ENCODE measurements around the gene ATP4B.
"Not testable (repeated sequence)": the region's sequence is repeated elsewhere in the genome, so short reads cannot be mapped to it uniquely, and the experiment has no call there.

Gene ATP4B

DNA sequence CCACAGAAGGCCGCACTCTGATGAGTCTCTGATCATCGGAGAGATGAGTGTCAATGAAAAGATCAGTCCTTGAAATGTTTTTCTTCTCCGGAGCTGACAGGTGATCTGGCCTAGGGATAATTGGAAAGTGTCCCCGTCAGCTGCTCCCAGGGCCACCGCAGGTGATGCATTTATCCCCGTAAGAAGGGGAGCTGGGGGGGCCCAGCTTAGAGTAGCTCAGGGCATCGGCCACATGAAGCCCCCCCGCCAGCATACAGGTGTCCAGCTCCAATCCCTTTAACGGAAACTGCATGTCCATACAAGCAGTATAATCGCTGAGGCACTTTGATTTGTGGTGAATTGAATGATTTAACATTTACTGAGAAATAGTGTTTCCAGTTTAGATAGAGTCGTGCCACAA, 27.7 kb downstream of the ATP4B start:
- DNase-seq (ENCODE audit: low read depth), result no peak
- no peak overlapping the region for H3K4me3 ChIP-seq (ENCODE audit: low read depth, low read length)
- TF ChIP-seq, protein P1, sequence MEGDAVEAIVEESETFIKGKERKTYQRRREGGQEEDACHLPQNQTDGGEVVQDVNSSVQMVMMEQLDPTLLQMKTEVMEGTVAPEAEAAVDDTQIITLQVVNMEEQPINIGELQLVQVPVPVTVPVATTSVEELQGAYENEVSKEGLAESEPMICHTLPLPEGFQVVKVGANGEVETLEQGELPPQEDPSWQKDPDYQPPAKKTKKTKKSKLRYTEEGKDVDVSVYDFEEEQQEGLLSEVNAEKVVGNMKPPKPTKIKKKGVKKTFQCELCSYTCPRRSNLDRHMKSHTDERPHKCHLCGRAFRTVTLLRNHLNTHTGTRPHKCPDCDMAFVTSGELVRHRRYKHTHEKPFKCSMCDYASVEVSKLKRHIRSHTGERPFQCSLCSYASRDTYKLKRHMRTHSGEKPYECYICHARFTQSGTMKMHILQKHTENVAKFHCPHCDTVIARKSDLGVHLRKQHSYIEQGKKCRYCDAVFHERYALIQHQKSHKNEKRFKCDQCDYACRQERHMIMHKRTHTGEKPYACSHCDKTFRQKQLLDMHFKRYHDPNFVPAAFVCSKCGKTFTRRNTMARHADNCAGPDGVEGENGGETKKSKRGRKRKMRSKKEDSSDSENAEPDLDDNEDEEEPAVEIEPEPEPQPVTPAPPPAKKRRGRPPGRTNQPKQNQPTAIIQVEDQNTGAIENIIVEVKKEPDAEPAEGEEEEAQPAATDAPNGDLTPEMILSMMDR (IDR thresholded peaks at IDR 0.05; ENCODE audit: insufficient read depth, low read depth, low read length, missing control alignments), result no peak

DNA sequence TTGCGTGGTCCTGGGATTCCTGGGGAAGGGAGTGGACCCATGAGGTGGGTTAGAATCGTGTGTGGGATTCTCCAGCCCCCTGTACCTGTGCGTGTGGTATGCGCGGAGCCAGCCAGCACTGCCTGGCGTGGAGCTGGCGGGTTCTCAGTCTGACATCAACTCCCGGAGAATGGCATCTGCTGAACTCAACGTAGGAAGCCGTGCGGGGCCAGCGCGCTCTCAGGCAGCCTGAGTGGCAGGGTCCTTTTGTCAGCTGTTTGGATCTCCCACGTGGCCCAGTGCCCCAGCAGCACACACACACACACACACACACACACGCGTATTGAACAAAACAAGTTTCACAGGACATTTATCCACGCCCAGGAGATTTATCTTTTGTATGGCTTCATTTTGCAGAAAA, 28.1 kb downstream of the ATP4B start:
- no peak for DNase-seq (ENCODE audit: low read depth)
- no peak overlapping the region for H3K4me3 ChIP-seq (ENCODE audit: low read depth, low read length)
- TF ChIP-seq, protein P1 (IDR thresholded peaks at IDR 0.05; ENCODE audit: insufficient read depth, low read depth, low read length, missing control alignments), result no peak

DNA sequence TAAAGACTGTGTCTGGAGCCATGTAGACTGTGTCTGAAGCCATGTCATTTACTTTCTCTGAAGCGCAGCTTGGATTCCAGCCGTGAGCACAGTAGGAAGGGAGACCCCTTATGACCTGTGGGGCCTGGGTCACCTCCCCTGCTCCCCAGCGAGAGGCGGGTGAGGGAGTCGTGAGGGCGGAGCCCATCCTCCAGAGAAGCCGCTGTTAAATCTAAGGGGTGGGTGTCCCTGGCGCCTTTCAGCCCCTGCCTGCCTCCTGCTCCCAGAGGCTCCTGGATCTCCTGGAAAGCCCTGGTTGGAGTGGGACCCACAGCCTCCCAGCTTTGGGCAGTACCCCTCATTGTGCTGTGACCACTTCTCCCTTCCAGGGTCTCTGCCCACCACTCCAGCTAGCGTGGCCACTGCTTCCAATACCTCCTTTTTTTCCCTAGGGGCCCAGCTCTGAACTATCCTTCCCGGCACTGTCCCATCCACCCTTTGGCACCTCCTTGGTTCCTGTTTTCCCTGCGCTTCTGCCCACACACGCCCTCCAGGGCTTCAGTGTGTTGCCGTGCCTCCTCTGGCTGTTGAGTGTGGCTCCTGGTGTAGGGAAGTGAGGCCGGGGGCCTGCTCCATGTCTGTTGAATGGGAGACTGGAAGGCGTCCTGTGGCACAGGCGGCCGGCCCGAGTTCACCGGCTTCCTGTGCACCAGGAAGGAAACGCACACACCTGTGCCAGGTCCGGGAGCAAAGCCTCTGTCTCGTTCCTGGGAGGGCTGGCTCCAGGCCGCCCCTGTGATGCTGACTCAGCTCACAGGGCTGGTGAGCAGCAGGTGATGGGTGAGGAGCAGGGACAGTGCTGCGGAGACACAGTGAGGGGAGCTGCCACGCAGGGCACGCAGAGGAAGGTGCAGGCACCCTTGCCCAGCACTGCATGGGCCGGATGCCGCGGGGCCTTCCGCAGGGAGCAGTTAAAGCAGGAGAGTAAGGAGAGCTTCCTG, 29.4 kb downstream of the ATP4B start:
- DNase-seq (ENCODE audit: low read depth), result no peak
- TF ChIP-seq, protein P1 (IDR thresholded peaks at IDR 0.05; ENCODE audit: insufficient read depth, low read depth, low read length, missing control alignments), result no peak

DNA sequence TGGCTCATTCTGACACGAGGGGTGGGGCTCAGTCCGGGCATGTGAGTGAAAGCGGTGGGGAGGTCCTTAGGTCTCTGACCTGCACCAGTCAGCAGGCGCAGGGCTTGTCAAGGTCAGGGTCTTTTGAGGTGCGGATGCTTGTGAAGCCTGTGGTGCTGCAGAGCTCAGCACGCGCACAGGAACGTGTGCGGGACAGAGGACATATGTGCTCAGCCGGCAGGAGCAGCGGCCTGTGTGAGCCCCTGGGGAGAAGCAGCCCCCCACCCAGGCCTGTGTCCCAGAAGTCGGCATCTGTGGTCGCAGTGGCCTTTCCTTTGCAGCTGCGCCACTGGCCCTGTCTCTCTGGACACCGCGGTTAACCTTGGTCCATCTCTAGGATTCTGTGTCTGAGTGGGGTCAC, 30.9 kb downstream of the ATP4B start:
- DNase-seq (ENCODE audit: low read depth), result no peak
- H3K4me3 ChIP-seq (ENCODE audit: low read depth, low read length), result no peak overlapping the region

More for the DNA sequence above, 29.4 kb downstream of the ATP4B start:
- no peak overlapping the region for H3K4me3 ChIP-seq (ENCODE audit: low read depth, low read length)

DNA sequence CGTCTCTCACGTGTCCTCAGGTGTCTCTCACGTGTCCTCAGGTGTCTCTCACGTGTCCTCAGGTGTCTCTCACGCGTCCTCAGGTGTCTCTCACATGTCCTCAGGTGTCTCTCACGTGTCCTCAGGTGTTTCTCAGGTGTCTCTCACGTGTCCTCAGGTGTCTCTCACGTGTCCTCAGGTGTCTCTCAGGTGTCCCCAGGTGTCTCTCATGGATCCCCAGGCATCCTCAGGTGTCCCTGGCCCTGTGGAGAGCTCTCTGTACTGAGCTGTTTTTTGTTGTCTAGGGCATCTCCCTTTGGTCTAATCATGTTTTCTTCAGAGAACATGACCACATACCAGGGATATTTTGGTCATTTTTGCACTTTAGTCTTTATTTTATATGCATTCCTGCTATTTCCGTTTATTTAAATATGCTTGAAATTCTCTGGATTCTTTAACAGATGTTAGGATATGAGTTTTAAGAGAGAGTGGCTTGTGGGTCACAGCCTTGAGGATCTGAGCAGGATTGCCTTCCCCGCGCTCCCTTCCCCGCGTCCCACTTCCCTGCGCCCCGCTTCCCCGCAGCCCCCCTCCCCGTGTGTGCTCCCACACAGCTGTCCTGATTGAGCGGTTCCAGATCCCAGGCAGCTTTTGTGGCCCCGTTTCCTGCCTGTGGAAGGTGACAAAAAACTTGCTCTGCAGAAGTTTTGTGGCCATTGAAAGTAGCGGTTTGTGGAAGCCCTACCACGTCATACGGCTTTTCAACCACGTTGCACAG, 31.9 kb downstream of the ATP4B start:
- TF ChIP-seq, protein P1 (IDR thresholded peaks at IDR 0.05; ENCODE audit: insufficient read depth, low read depth, low read length, missing control alignments), result no peak
- DNase-seq (ENCODE audit: low read depth), result no peak

More for the DNA sequence above, 30.9 kb downstream of the ATP4B start:
- TF ChIP-seq, protein P1 (IDR thresholded peaks at IDR 0.05; ENCODE audit: insufficient read depth, low read depth, low read length, missing control alignments), result no peak

DNA sequence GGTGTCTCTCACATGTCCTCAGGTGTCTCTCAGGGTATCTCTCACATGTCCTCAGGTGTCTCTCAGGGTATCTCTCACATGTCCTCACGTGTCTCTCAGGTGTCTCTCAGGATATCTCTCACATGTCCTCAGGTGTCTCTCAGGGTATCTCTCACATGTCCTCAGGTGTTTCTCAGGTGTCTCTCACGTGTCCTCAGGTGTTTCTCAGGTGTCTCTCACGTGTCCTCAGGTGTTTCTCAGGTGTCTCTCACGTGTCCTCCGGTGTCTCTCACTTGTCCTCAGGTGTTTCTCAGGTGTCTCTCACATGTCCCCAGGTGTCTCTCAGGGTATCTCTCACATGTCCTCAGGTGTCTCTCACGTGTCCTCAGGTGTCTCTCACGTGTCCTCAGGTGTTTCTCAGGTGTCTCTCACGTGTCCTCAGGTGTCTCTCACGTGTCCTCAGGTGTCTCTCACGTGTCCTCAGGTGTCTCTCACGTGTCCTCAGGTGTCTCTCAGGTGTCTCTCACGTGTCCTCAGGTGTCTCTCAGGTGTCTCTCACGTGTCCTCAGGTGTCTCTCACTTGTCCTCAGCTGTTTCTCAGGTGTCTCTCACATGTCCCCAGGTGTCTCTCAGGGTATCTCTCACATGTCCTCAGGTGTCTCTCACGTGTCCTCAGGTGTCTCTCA, 33.2 kb downstream of the ATP4B start:
- DNase-seq (ENCODE audit: low read depth); H3K4me3 ChIP-seq (ENCODE audit: low read depth, low read length): not testable (repeated sequence)

More for the DNA sequence above, 31.9 kb downstream of the ATP4B start:
- no peak overlapping the region for H3K4me3 ChIP-seq (ENCODE audit: low read depth, low read length)

DNA sequence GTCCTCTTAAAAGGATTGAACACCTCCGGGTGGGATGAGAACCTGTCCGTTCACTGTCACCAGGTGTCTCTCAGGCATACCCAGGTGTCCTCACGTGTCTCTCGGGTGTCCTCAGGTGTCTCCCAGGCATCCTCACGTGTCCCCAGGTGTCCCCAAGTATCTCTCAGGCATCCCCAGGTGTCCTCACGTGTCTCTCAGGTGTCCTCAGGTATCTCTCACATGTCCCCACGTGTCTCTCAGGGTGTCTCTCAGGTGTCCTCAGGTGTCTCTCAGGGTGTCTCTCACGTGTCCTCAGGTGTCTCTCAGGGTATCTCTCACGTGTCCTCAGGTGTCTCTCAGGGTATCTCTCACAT, 33.8 kb downstream of the ATP4B start:
- H3K4me3 ChIP-seq (ENCODE audit: low read depth, low read length), result no peak overlapping the region
- no peak for DNase-seq (ENCODE audit: low read depth)
- TF ChIP-seq, protein P1 (IDR thresholded peaks at IDR 0.05; ENCODE audit: insufficient read depth, low read depth, low read length, missing control alignments), result no peak

All from GM12865 (cell line).